ENCODE measurements around the gene ATXN10.

DNA sequence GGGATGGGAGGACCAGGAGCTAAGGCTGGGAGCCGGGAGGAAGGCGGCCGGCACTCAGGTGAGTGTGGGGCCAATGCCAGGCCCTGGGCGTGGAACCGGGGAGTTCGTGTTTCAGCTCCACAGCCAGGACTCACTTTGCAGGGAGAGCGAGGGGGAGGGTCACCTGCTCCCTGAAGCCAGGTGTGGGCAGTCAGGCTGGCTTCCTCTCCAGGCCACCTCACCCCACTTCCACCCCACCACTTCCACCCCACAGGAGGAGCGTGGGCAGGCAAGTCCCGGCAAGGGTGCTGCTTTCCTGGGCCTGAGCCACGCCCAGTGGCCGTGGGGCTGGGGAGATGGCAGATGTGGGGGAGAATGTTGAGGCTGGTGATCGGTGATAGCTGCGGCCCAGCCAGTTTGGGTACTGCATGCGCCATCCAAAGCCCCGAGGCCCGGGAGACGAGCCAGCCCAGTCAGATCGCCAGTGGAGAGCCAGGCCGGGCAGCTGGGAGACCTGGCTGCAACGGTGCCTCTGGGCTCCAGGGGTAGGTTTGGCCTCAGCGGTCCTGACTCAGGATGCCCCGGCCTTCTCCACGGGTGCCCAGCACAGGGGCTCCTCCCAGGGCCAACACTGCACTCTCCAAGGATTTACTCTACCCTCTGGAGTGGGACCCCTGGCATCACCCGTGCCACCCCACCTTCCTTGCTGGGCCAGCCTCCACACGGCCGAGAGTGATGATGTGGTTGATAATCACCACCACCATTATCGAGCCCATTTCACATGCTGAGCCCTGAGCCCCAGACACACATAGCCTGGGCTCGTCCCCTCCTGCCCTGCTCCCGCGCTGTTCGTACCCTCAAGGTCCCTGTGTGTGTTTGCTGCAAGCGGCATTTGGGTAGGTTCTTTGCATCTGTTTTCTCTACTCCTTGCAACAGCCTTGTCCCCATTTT, 211.5 kb downstream of the ATXN10 start:
- TF ChIP-seq, protein P1, sequence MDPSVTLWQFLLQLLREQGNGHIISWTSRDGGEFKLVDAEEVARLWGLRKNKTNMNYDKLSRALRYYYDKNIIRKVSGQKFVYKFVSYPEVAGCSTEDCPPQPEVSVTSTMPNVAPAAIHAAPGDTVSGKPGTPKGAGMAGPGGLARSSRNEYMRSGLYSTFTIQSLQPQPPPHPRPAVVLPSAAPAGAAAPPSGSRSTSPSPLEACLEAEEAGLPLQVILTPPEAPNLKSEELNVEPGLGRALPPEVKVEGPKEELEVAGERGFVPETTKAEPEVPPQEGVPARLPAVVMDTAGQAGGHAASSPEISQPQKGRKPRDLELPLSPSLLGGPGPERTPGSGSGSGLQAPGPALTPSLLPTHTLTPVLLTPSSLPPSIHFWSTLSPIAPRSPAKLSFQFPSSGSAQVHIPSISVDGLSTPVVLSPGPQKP (IDR thresholded peaks at IDR 0.05; ENCODE audit: low read depth, low read length) = no peak
- TF ChIP-seq, protein P2, sequence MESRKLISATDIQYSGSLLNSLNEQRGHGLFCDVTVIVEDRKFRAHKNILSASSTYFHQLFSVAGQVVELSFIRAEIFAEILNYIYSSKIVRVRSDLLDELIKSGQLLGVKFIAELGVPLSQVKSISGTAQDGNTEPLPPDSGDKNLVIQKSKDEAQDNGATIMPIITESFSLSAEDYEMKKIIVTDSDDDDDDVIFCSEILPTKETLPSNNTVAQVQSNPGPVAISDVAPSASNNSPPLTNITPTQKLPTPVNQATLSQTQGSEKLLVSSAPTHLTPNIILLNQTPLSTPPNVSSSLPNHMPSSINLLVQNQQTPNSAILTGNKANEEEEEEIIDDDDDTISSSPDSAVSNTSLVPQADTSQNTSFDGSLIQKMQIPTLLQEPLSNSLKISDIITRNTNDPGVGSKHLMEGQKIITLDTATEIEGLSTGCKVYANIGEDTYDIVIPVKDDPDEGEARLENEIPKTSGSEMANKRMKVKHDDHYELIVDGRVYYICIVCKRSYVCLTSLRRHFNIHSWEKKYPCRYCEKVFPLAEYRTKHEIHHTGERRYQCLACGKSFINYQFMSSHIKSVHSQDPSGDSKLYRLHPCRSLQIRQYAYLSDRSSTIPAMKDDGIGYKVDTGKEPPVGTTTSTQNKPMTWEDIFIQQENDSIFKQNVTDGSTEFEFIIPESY (IDR thresholded peaks at IDR 0.05) = no peak
- TF ChIP-seq JUND (IDR thresholded peaks at IDR 0.05; ENCODE audit: low read depth, low read length) (no peak), NFYB (IDR thresholded peaks at IDR 0.05; ENCODE audit: insufficient read depth, low read depth, low read length) (no peak), JUNB (IDR thresholded peaks at IDR 0.05) (no peak), EP300 (IDR thresholded peaks at IDR 0.05; ENCODE audit: borderline replicate concordance in 1 of 2, control insufficient read depth in 1 of 2, low read depth in 2 of 2, low read length in 2 of 2) (no peak)
- TF ChIP-seq, protein P3, sequence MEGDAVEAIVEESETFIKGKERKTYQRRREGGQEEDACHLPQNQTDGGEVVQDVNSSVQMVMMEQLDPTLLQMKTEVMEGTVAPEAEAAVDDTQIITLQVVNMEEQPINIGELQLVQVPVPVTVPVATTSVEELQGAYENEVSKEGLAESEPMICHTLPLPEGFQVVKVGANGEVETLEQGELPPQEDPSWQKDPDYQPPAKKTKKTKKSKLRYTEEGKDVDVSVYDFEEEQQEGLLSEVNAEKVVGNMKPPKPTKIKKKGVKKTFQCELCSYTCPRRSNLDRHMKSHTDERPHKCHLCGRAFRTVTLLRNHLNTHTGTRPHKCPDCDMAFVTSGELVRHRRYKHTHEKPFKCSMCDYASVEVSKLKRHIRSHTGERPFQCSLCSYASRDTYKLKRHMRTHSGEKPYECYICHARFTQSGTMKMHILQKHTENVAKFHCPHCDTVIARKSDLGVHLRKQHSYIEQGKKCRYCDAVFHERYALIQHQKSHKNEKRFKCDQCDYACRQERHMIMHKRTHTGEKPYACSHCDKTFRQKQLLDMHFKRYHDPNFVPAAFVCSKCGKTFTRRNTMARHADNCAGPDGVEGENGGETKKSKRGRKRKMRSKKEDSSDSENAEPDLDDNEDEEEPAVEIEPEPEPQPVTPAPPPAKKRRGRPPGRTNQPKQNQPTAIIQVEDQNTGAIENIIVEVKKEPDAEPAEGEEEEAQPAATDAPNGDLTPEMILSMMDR (IDR thresholded peaks at IDR 0.05 in 2 of 3, conservative IDR thresholded peaks at IDR 0.05 in 1 of 3; ENCODE audit: control insufficient read depth in 2 of 3, extremely low read depth in 1 of 3, insufficient read depth in 1 of 3, low read depth in 3 of 3, low read length in 3 of 3) = no peak

Data from GM12878 (cell line).